22Rv1 (cell line): Measurements from ENCODE around the gene CEBPG.

ENCODE experiments used
- H3K27ac ChIP-seq: fragments of 450-650 bp; 2 replicates; pipeline ENCODE4 v1.5.1; 2017
- CTCF ChIP-seq: fragments of 450-650 bp; IDR thresholded peaks from 2 replicates; pipeline ENCODE4 v1.5.1; 2017; ENCODE audit warnings: mild to moderate bottlenecking
- ZFX ChIP-seq: fragments of 450-650 bp; IDR thresholded peaks from 2 replicates; pipeline ENCODE4 v1.6.1; 2017; ENCODE audit warnings: antibody characterized with exemption, borderline replicate concordance

The CEBPG gene

GRCh38 chr19:33395561-33396550 lies 22.3 kb downstream of the CEBPG start:
- no peak overlapping the region for H3K27ac ChIP-seq
- no peak for TF ChIP-seq CTCF
- TF ChIP-seq ZFX: no peak

- H3K27ac ChIP-seq: no peak overlapping the region
- TF ChIP-seq CTCF (no peak), ZFX (no peak)
These were observed 23.4 kb downstream of the CEBPG start for GRCh38 chr19:33396701-33397535.

GRCh38 chr19:33397536-33398360 lies 24.2 kb downstream of the CEBPG start:
- no peak overlapping the region for H3K27ac ChIP-seq
- TF ChIP-seq ZFX (no peak), CTCF (no peak)

- TF ChIP-seq CTCF (no peak), ZFX (no peak)
- no peak overlapping the region for H3K27ac ChIP-seq
These were observed 25.0 kb downstream of the CEBPG start for GRCh38 chr19:33398361-33399060.

GRCh38 chr19:33399081-33399744 lies 25.7 kb downstream of the CEBPG start:
- TF ChIP-seq CTCF (no peak), ZFX (no peak)
- H3K27ac ChIP-seq: no peak overlapping the region
